Peyer's patch (tissue), 4 donors: Measurements from ENCODE around the gene SFTA2. TPM values are rescaled to one million over a fixed set of nuclear protein-coding genes. Genes with fewer than 3 reads are reported as not detected.

ENCODE experiments used
- DNase-seq, 3 donors: peaks; one replicate each; pipeline ENCODE4 v3.0.0-alpha.2; 2017 to 2019
- H3K27ac ChIP-seq, 4 donors: fragments of 200-600 bp; sonication (generic); one replicate each; pipeline ENCODE4 v1.5.1; 2016 to 2019
- H3K27me3 ChIP-seq, 2 donors: fragments of 200-600 bp; sonication (generic); one replicate each; pipeline ENCODE4 v1.5.1; 2019
- H3K36me3 ChIP-seq, 3 donors: fragments of 200-600 bp; sonication (generic); one replicate each; pipeline ENCODE4 v1.5.1; 2016 to 2019
- H3K4me1 ChIP-seq, 4 donors: fragments of 200-600 bp; sonication (generic); one replicate each; pipeline ENCODE4 v1.5.1; 2016 to 2019
- H3K4me3 ChIP-seq, 4 donors: fragments of 200-600 bp; sonication (generic); 1 replicate in 3 of 4; 2 replicates in 1 of 4; pipeline ENCODE4 v1.5.1; 2016 to 2019; ENCODE audit warnings: mild to moderate bottlenecking in 1 of 4
- H3K9me3 ChIP-seq, 4 donors: fragments of 200-600 bp; sonication (generic); one replicate each; pipeline ENCODE4 v1.5.1; 2016 to 2019; ENCODE audit warnings: mild to moderate bottlenecking in 1 of 4
- POLR2A ChIP-seq, 2 donors: fragments of 450-650 bp; IDR thresholded peaks; one replicate each; pipeline ENCODE4 v1.5.1; 2017; ENCODE audit warnings: antibody characterized with exemption in 2 of 2, mild to moderate bottlenecking in 2 of 2, moderate library complexity in 2 of 2
- total RNA-seq, 4 donors: library from RNA; depleted of rRNA; stranded (reverse); fragments of >200 nt; gene quantifications; one replicate each; pipeline ENCODE4 v1.1.0, GENCODE V29; 2016
- TF ChIP-seq, protein P1 (sequence below), 6 experiments: fragments of 450-650 bp in 4 of 6; fragments of 200-600 bp in 2 of 6; sonication (generic) in 1 of 6; IDR thresholded peaks; one replicate each; pipeline ENCODE4 v1.5.1; 2017 to 2019; ENCODE audit warnings: antibody characterized with exemption in 6 of 6, mild to moderate bottlenecking in 3 of 6, moderate library complexity in 1 of 6

SFTA2 gene
- total RNA-seq, 4 donors from 2014 or later = not detected

DNA sequence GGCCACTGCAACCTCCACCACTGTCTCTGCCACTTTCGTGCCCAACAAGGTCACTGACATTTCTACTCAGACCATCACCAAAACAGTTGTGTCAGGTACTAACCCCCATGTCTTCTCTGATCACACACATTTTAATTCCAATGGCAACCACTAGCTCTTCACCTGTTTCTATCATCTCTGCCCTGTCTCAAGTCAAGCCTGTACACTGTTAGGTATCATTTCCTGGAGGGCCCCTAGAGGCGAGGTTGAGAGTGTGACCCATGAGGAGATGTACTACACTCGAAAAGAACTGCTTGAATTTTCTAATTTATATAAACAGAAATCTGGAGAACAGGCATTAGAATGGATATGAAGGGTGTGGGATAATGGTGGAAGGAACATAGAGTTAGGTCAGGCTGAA is 34.2 kb upstream of the SFTA2 start:
- no peaks in the 10 kb centered on the region for H3K36me3 ChIP-seq

GRCh38 chr6:30965140-30965601 is 33.2 kb upstream of the SFTA2 start:
- Histone ChIP-seq H3K4me1 (no peaks in the 10 kb centered on the region), H3K27me3 (no peaks in the 10 kb centered on the region), H3K36me3 (no peaks in the 10 kb centered on the region), H3K9me3 (no peaks in the 10 kb centered on the region), H3K27ac (no peak overlapping the region), H3K4me3 (no peak overlapping the region)
- TF ChIP-seq, protein P1, sequence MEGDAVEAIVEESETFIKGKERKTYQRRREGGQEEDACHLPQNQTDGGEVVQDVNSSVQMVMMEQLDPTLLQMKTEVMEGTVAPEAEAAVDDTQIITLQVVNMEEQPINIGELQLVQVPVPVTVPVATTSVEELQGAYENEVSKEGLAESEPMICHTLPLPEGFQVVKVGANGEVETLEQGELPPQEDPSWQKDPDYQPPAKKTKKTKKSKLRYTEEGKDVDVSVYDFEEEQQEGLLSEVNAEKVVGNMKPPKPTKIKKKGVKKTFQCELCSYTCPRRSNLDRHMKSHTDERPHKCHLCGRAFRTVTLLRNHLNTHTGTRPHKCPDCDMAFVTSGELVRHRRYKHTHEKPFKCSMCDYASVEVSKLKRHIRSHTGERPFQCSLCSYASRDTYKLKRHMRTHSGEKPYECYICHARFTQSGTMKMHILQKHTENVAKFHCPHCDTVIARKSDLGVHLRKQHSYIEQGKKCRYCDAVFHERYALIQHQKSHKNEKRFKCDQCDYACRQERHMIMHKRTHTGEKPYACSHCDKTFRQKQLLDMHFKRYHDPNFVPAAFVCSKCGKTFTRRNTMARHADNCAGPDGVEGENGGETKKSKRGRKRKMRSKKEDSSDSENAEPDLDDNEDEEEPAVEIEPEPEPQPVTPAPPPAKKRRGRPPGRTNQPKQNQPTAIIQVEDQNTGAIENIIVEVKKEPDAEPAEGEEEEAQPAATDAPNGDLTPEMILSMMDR (IDR thresholded peaks at IDR 0.05) = no peak
- no peak for TF ChIP-seq POLR2A (IDR thresholded peaks at IDR 0.05)
- no peak for DNase-seq

More for the DNA sequence above, 34.2 kb upstream of the SFTA2 start:
- TF ChIP-seq POLR2A (IDR thresholded peaks at IDR 0.05) = no peak
- TF ChIP-seq, protein P1 (IDR thresholded peaks at IDR 0.05) = no peak
- DNase-seq = no peak
- Histone ChIP-seq H3K4me3 (no peak overlapping the region), H3K27me3 (no peaks in the 10 kb centered on the region), H3K27ac (no peak overlapping the region), H3K4me1 (no peaks in the 10 kb centered on the region), H3K9me3 (no peaks in the 10 kb centered on the region)

DNA sequence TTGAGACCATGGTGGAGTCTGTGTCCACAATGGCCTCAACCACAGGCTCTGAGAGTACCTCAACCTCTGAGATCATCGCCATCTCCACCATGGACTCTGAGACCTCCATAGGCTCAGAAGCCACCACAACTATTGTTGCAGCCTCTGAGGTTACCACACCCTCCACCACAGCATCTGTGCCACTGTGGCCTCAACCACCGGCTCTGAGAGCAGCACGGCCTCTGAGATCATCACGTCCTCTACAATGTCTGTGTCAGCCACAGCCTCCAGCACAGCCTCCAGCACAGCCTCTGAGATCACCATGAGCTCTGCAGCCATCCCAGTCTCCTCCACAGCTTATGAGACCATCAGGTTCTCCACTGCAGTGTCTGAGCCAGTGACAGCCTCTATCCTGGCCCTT is 32.1 kb upstream of the SFTA2 start:
- Histone ChIP-seq H3K9me3 (no peaks in the 10 kb centered on the region), H3K27ac (no peak overlapping the region), H3K27me3 (no peaks in the 10 kb centered on the region), H3K4me1 (no peaks in the 10 kb centered on the region), H3K4me3 (no peak overlapping the region), H3K36me3 (no peaks in the 10 kb centered on the region)
- no peak for TF ChIP-seq POLR2A (IDR thresholded peaks at IDR 0.05)
- TF ChIP-seq, protein P1 (IDR thresholded peaks at IDR 0.05) = no peak
- no peak for DNase-seq

GRCh38 chr6:30963641-30964040 is 31.7 kb upstream of the SFTA2 start:
- Histone ChIP-seq H3K4me1 (no peaks in the 10 kb centered on the region), H3K36me3 (no peaks in the 10 kb centered on the region), H3K27me3 (no peaks in the 10 kb centered on the region), H3K9me3 (no peaks in the 10 kb centered on the region), H3K4me3 (no peak overlapping the region), H3K27ac (no peak overlapping the region)
- TF ChIP-seq, protein P1 (IDR thresholded peaks at IDR 0.05) = no peak
- no peak for TF ChIP-seq POLR2A (IDR thresholded peaks at IDR 0.05)
- DNase-seq = no peak

DNA sequence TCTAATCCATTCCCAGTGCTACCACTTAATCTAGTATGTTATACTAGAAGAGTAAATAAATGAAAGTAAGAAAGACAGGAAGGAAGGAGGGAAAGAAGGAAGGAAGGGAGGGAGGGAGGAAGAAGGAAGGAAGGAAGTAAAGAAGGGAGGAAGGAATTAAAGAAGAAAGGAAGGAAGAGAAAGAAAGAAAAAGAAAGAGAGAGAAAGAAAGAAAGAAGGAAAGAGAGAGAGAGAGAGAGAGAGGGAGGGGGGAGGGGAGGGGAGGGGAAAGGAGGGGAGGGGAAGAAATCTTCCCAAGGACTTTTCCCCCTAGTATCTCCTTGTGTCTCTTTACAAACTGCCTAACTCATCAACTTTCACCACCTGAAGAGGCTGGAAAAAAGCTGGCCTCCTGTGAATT is 30.7 kb upstream of the SFTA2 start:
- Histone ChIP-seq H3K27ac (no peak overlapping the region), H3K4me3 (no peak overlapping the region), H3K4me1 (no peaks in the 10 kb centered on the region), H3K36me3 (no peaks in the 10 kb centered on the region), H3K27me3 (no peaks in the 10 kb centered on the region), H3K9me3 (no peaks in the 10 kb centered on the region)
- no peak for TF ChIP-seq POLR2A (IDR thresholded peaks at IDR 0.05)
- TF ChIP-seq, protein P1 (IDR thresholded peaks at IDR 0.05) = no peak
- DNase-seq = no peak
